A549 treated with Hydrocortisone at 1 μM for 4 hours (cell line): ENCODE measurements around the gene CTAG1B. TPM values are rescaled to one million over a fixed set of nuclear protein-coding genes. Genes with fewer than 3 reads are reported as not detected.

Experiments
- total RNA-seq: library from RNA; stranded (reverse); fragments of 200-300 nt; extraction: Qiagen RNA extraction; gene quantifications from 5 replicates; pipeline ENCODE4 v1.2.3, GENCODE V29; 2022

The CTAG1B gene
- not detected in 5 replicates for total RNA-seq

GRCh38 chrX:154619182-154619581, at the start of gene CTAG1B:
Gene CTAG1B (minus strand): TSS chrX:154619282. CDS start chrX:154619218, 64 bp downstream.

GRCh38 chrX:154653413-154653812, 34.3 kb upstream of the CTAG1B start, which contains the start of gene CTAG2:
Gene CTAG2 (minus strand): TSS chrX:154653579. CDS start chrX:154653515, 64 bp downstream.

GRCh38 chrX:154584585-154585183, 34.4 kb downstream of the CTAG1B start, which contains the start of gene CTAG1A:
Gene CTAG1A (plus strand): TSS chrX:154585133. CDS start chrX:154585207, 74 bp downstream.

Other genes with a start within 250 kb of the CTAG1B start
- 1,461 to 1,661 TPM (median 1,622 TPM) in 5 replicates for gene FLNA, start 244.6 kb downstream of the CTAG1B start, total RNA-seq
- gene EMD, start 240.0 kb downstream of the CTAG1B start, total RNA-seq: 129 to 161 TPM (median 153 TPM) in 5 replicates
- gene RPL10, start 220.9 kb downstream of the CTAG1B start, total RNA-seq: 5,312 to 5,581 TPM (median 5,559 TPM) in 5 replicates
- 27.2 to 31.3 TPM (median 29.9 TPM) in 5 replicates for gene DNASE1L1, start 210.0 kb downstream of the CTAG1B start, total RNA-seq
- 33.5 to 40.1 TPM (median 36.8 TPM) in 5 replicates for gene TAFAZZIN, start 207.7 kb downstream of the CTAG1B start, total RNA-seq
- gene ATP6AP1, start 190.6 kb downstream of the CTAG1B start, total RNA-seq: 88.4 to 107 TPM (median 105 TPM) in 5 replicates
- gene GDI1, start 182.1 kb downstream of the CTAG1B start, total RNA-seq: 91.4 to 124 TPM (median 104 TPM) in 5 replicates
- gene FAM50A, start 175.1 kb downstream of the CTAG1B start, total RNA-seq: 99.8 to 121 TPM (median 111 TPM) in 5 replicates
- gene PLXNA3, start 161.0 kb downstream of the CTAG1B start, total RNA-seq: 11.0 to 17.8 TPM (median 13.9 TPM) in 5 replicates
- gene LAGE3, start 140.0 kb downstream of the CTAG1B start, total RNA-seq: 36.3 to 74.0 TPM (median 65.8 TPM) in 5 replicates
- gene UBL4A, start 132.7 kb downstream of the CTAG1B start, total RNA-seq: 67.1 to 73.0 TPM (median 69.5 TPM) in 5 replicates
- 38.5 to 42.9 TPM (median 39.7 TPM) in 5 replicates for gene SLC10A3, start 128.7 kb downstream of the CTAG1B start, total RNA-seq
- 38.0 to 44.6 TPM (median 42.6 TPM) in 5 replicates for gene FAM3A, start 103.0 kb downstream of the CTAG1B start, total RNA-seq
- gene G6PD, start 72.4 kb downstream of the CTAG1B start, total RNA-seq: 1,336 to 1,631 TPM (median 1,436 TPM) in 5 replicates
- gene IKBKG, start 71.7 kb downstream of the CTAG1B start, total RNA-seq: 35.9 to 44.7 TPM (median 40.9 TPM) in 5 replicates
- gene CTAG1A, start 34.1 kb downstream of the CTAG1B start, total RNA-seq: not detected in 5 replicates
- gene CTAG2, start 34.3 kb upstream of the CTAG1B start, total RNA-seq: not detected in 5 replicates
- gene GAB3, start 131.8 kb upstream of the CTAG1B start, total RNA-seq: 0.45 to 0.93 TPM (median 0.82 TPM) in 5 replicates
- gene DKC1, start 143.6 kb upstream of the CTAG1B start, total RNA-seq: 144 to 210 TPM (median 156 TPM) in 5 replicates
- gene MPP1, start 186.2 kb upstream of the CTAG1B start, total RNA-seq: 16.0 to 18.7 TPM (median 17.0 TPM) in 5 replicates
- not detected in 5 replicates for gene SMIM9, start 215.4 kb upstream of the CTAG1B start, total RNA-seq